Measurements from ENCODE around the gene GAB3.
"Not testable (repeated sequence)": the region's sequence is repeated elsewhere in the genome, so short reads cannot be mapped to it uniquely, and the experiment has no call there.

Gene GAB3

GRCh38 chrX:154724993-154725756 is 25.7 kb downstream of the GAB3 start:
- DNase-seq (ENCODE audit: extremely low read depth in 1 of 2, low read depth in 1 of 2), result no peak

DNA sequence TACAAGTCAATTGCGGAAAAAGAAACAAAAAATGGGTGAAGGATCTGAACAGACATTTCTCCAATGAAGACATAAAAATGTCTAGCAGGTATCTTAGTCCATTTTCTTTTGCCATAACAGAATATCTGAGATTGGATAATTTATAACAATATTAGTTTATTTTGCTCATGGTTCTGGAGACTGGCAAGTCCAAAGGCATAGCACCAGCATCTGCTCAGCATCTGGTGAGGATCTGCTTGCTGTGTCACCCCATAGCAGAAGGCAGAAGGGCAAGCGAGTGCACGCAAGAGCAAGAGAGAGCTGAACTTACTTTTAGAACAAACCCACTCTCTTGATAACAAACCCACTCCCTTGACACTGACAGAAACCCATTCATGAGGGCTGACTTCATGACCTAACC is 29.7 kb downstream of the GAB3 start:
- no peak for DNase-seq (ENCODE audit: extremely low read depth in 1 of 2, low read depth in 1 of 2)

GRCh38 chrX:154720067-154720466 is 30.8 kb downstream of the GAB3 start:
- DNase-seq (ENCODE audit: extremely low read depth in 1 of 2, low read depth in 1 of 2), result no peak

GRCh38 chrX:154719132-154719675 is 31.7 kb downstream of the GAB3 start:
- no peak for DNase-seq (ENCODE audit: extremely low read depth in 1 of 2, low read depth in 1 of 2)

GRCh38 chrX:154718616-154719015 is 32.3 kb downstream of the GAB3 start:
- DNase-seq (ENCODE audit: extremely low read depth in 1 of 2, low read depth in 1 of 2), result no peak

DNA sequence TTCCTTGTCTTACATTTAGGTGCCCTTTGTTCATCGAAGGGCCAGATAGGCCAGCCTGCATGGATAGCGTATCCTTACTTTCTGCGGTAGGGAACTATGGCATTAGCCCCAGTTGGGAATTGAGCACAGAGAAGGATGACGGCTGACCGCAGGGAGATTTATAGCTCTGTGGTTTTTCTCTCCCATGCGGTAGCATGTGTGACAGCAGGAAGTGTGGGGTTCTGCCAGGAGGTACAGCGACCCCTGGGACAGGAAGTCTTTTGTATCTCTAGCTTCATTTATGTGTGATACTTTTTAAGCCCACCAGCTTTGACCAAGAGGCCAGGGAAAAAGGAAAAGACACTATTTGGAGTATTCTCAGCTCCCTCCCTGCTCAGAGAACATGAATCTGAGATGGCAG is 33.1 kb downstream of the GAB3 start:
- no peak for DNase-seq (ENCODE audit: extremely low read depth in 1 of 2, low read depth in 1 of 2)

GRCh38 chrX:154715825-154716224 is 35.1 kb downstream of the GAB3 start:
- no peak for DNase-seq (ENCODE audit: extremely low read depth in 1 of 2, low read depth in 1 of 2)

GRCh38 chrX:154714925-154715324 is 36.0 kb downstream of the GAB3 start:
- DNase-seq (ENCODE audit: extremely low read depth in 1 of 2, low read depth in 1 of 2), result no peak

DNA sequence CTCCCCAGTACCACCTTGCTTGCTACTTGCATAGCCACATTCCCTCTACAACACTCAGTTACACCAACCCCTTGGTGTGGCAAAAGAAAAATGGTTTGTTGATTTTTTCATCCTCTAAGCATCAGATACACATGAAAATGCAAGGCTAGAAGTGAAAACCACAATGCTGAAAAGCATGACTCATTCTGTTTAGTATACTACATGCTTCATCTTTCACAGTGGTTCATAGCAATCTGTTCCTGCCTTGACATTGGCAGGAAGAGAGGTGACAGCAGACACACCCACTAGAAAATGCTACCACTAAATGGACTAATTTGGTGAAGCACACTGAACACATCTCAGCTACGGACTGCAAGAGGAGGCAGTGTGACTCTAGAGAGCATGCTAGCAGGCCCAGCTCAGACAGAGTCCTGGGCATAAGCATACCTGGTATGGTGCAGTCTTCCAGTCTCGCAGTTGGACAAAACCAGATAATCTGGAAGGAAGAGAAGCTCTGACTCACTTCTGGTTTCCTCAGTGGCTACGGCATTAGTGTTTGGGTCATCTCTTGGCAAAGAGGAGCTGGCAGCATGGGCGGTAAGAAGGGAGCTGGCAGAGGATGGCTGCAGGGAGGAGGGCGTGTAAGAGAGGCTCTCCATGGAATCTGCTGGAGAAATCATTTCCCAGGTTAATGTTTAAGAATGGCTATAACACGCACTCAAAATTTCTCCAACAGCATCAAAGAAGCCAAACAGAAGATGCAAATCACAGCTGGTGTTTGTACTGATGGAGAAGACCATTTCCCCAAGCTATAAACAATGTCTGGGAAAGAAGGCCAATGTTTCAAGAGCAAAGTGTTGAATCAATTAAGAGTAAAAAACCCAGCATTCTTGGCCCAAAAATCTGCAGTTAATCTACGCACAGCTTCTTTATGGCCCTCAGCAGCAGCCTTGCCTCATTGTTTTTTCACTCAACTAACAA is 37.8 kb downstream of the GAB3 start:
- DNase-seq (ENCODE audit: extremely low read depth in 1 of 2, low read depth in 1 of 2), result no peak

GRCh38 chrX:154711264-154711663 is 39.6 kb downstream of the GAB3 start:
- no peak for DNase-seq (ENCODE audit: extremely low read depth in 1 of 2, low read depth in 1 of 2)

DNA sequence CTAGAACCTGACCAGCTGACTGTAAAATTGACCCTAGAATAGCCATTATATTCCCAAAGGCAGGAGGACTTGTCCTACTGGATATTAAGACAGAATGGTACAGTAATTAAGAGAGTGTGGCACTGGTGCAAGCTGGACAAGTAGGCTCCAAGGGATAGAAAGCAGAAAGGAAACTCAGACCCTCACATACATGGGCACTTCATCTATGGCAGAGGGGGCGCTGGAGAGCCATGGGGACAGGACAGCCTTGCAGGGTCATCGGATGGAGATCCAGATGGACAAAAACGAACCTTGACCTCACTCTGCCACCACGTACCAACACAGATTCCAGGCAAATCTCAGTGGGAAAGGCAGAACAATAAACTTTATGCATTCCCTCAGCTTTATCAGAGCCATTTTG is 40.6 kb downstream of the GAB3 start:
- DNase-seq (ENCODE audit: extremely low read depth in 1 of 2, low read depth in 1 of 2), result no peak

GRCh38 chrX:154698630-154699248 is 52.1 kb downstream of the GAB3 start:
- no peak for DNase-seq (ENCODE audit: extremely low read depth in 1 of 2, low read depth in 1 of 2)

GRCh38 chrX:154696676-154697045 is 54.2 kb downstream of the GAB3 start:
- no peak for DNase-seq (ENCODE audit: extremely low read depth in 1 of 2, low read depth in 1 of 2)

DNA sequence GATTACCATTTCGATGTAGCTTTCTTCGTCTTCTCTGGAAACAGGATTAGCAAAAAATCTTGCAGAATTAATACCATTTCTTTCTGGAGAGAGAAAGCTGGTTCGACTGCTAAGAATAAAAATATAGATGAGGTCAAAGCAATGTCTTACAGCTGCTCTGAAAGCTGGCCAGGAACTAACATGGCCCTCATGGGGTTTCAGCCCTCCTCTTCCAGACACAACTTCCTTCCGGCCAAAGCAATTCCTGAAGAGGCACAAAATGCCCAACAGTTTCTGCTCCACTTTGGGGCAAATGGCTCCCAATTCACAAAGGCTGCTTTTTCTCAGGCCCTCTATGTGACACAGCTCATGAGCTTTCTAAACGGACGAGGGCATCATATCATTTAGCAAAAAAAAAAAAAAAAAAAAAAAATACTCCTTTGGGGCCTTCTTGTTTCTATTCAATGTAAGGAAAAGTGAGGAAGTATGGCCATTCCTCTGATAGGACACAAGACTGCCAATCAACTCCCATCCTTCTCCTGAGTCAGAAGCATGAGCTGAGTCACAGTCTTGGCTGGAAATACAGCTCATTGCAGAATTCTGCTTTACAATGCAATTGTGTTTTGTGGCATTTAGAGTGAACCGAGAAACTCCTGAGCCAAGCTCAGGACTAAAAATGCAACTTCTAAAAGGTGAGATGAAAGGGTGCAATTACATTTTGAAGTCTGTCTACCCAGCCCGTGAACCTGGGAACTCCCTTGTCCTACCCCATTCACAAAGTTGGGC is 54.8 kb downstream of the GAB3 start:
- no peak for DNase-seq (ENCODE audit: extremely low read depth in 1 of 2, low read depth in 1 of 2)

GRCh38 chrX:154693394-154693793 is 57.5 kb downstream of the GAB3 start:
- no peak for DNase-seq (ENCODE audit: extremely low read depth in 1 of 2, low read depth in 1 of 2)

DNA sequence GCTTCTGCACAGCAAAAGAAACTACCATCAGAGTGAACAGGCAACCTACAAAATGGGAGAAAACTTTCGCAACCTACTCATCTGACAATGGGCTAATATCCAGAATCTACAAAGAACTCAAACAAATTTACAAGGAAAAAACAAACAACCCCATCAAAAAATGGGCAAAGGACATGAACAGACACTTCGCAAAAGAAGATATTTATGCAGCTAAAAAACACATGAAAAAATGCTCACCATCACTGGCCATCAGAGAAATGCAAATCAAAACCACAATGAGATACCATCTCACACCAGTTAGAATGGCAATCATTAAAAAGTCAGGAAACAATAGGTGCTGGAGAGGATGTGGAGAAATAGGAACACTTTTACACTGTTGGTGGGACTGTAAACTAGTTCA is 60.4 kb downstream of the GAB3 start:
- not testable (repeated sequence) for DNase-seq (ENCODE audit: extremely low read depth in 1 of 2, low read depth in 1 of 2)

- not testable (repeated sequence) for DNase-seq (ENCODE audit: extremely low read depth in 1 of 2, low read depth in 1 of 2)
Measured at GRCh38 chrX:154672084-154672483, 78.8 kb downstream of the GAB3 start.

DNA sequence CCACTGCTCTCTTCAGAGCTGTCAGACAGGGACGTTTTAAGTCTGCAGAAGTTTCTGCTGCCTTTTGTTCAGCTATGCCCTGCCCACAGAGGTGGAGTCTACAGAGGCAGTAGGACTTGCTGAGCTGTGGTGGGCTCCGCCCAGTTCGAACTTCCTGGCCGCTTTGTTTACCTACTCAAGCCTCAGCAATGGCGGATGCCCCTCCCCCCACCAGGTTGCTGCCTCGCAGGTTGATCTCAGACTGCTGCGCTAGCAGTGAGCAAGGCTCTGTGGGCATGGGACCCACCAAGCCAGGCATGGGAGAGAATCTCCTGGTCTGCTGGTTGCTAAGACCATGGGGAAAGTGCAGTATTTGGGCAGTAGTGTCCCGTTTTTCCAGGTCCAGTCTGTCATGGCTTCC is 80.0 kb downstream of the GAB3 start:
- DNase-seq (ENCODE audit: extremely low read depth in 1 of 2, low read depth in 1 of 2), result not testable (repeated sequence)

GRCh38 chrX:154661899-154662298 is 89.0 kb downstream of the GAB3 start:
- DNase-seq (ENCODE audit: extremely low read depth in 1 of 2, low read depth in 1 of 2), result no peak

- no peak for DNase-seq (ENCODE audit: extremely low read depth in 1 of 2, low read depth in 1 of 2)
Measured at GRCh38 chrX:154661170-154661569, 89.7 kb downstream of the GAB3 start.

- no peak for DNase-seq (ENCODE audit: extremely low read depth in 1 of 2, low read depth in 1 of 2)
Measured at GRCh38 chrX:154660541-154660940, 90.3 kb downstream of the GAB3 start.
